ENCODE measurements around the gene SCAI. TPM values are rescaled to one million over a fixed set of nuclear protein-coding genes. Genes with fewer than 3 reads are reported as not detected.
"Not testable (repeated sequence)": the region's sequence is repeated elsewhere in the genome, so short reads cannot be mapped to it uniquely, and the experiment has no call there.

SCAI gene
- polyA plus RNA-seq, 2 donors = 0.89 to 1.2 TPM

DNA sequence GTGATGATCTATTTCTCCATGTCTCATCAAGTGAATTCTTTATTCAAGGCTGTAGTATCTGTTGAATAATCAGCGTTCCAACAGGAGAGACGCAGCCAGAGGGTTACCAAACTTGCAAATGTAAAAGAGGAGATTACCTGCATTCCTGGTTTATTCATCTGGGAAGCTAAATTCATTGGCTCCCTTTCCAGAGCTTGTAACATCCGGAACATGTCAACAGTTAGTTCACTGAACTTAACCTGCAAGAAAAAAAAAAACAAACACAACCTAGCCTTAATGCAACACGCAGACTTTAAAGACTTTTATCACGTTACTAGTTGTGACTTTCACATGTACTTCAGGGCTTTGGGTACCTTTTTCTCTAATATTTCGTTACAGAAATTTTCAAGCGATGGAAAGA, 140.0 kb downstream of the SCAI start:
- no peaks in the 10 kb centered on the region for H3K9me3 ChIP-seq (ENCODE audit: control insufficient read depth in 2 of 2, insufficient read depth in 1 of 2, low read depth in 1 of 2, low read length in 1 of 2)
- no peak overlapping the region for H3K27ac ChIP-seq (ENCODE audit: low read depth in 2 of 2, low read length in 1 of 2)
- no peaks in the 10 kb centered on the region for H3K4me1 ChIP-seq (ENCODE audit: control insufficient read depth in 2 of 2, insufficient read depth in 2 of 2, low read length in 1 of 2)
- no peaks in the 10 kb centered on the region for H3K27me3 ChIP-seq (ENCODE audit: control insufficient read depth in 1 of 2, insufficient read depth in 2 of 2, low read length in 2 of 2)
- no peaks in the 10 kb centered on the region for H3K36me3 ChIP-seq (ENCODE audit: control insufficient read depth in 2 of 2, insufficient read depth in 2 of 2, low read length in 1 of 2)
- WGBS, 2 donors = 92 to 94% methylated on average over 7 of the region's 7 CpGs
- no peak overlapping the region for H3K4me3 ChIP-seq (ENCODE audit: low read depth in 1 of 2, low read length in 2 of 2)

GRCh38 chr9:124983698-124984097, 159.6 kb downstream of the SCAI start:
- H3K4me3 ChIP-seq (ENCODE audit: low read depth in 1 of 2, low read length in 2 of 2) = no peak overlapping the region
- peaks cover 0 to 3% of the 10 kb centered on the region in 2 donors for H3K36me3 ChIP-seq (ENCODE audit: control insufficient read depth in 2 of 2, insufficient read depth in 2 of 2, low read length in 1 of 2)
- no peaks in the 10 kb centered on the region for H3K4me1 ChIP-seq (ENCODE audit: control insufficient read depth in 2 of 2, insufficient read depth in 2 of 2, low read length in 1 of 2)
- H3K27ac ChIP-seq (ENCODE audit: low read depth in 2 of 2, low read length in 1 of 2) = no peak overlapping the region
- no peaks in the 10 kb centered on the region for H3K27me3 ChIP-seq (ENCODE audit: control insufficient read depth in 1 of 2, insufficient read depth in 2 of 2, low read length in 2 of 2)
- WGBS, 2 donors = 95 to 96% methylated on average over 1 of the region's 1 CpG
- H3K9me3 ChIP-seq (ENCODE audit: control insufficient read depth in 2 of 2, insufficient read depth in 1 of 2, low read depth in 1 of 2, low read length in 1 of 2) = no peaks in the 10 kb centered on the region

- Histone ChIP-seq H3K4me1 (ENCODE audit: control insufficient read depth in 2 of 2, insufficient read depth in 2 of 2, low read length in 1 of 2) (no peaks in the 10 kb centered on the region), H3K4me3 (ENCODE audit: low read depth in 1 of 2, low read length in 2 of 2) (no peak overlapping the region), H3K27me3 (ENCODE audit: control insufficient read depth in 1 of 2, insufficient read depth in 2 of 2, low read length in 2 of 2) (no peaks in the 10 kb centered on the region), H3K9me3 (ENCODE audit: control insufficient read depth in 2 of 2, insufficient read depth in 1 of 2, low read depth in 1 of 2, low read length in 1 of 2) (no peaks in the 10 kb centered on the region), H3K27ac (ENCODE audit: low read depth in 2 of 2, low read length in 1 of 2) (no peak overlapping the region), H3K36me3 (ENCODE audit: control insufficient read depth in 2 of 2, insufficient read depth in 2 of 2, low read length in 1 of 2) (peaks cover 0 to 3% of the 10 kb centered on the region in 2 donors)
- 89 to 91% methylated on average over 4 of the region's 4 CpGs for WGBS, 2 donors
These were observed 162.9 kb downstream of the SCAI start for GRCh38 chr9:124980431-124980830.

DNA sequence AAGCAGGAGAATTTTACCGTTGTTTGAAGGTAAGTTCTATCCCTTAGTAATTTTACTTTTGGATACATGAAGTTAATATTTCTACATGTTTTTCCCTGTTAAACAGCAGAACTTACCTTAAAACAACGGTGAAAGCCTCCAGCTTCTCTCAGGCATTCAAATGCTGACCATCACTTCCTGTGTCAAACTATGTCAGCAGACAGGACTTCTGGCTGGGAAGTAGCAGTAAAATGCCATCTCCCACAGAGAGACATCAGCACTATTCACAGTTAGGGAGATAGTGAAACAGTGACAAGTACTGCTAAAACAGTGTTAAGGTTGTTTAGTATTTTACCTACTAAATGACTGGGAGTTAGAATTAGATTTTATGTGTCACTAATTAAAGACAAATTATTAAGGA, 168.2 kb downstream of the SCAI start:
- H3K9me3 ChIP-seq (ENCODE audit: control insufficient read depth in 2 of 2, insufficient read depth in 1 of 2, low read depth in 1 of 2, low read length in 1 of 2) = no peaks in the 10 kb centered on the region
- WGBS, 2 donors = 56 to 62% methylated on average over 2 of the region's 2 CpGs
- no peaks in the 10 kb centered on the region for H3K27me3 ChIP-seq (ENCODE audit: control insufficient read depth in 1 of 2, insufficient read depth in 2 of 2, low read length in 2 of 2)
- no peak overlapping the region for H3K4me3 ChIP-seq (ENCODE audit: low read depth in 1 of 2, low read length in 2 of 2)
- no peak overlapping the region for H3K27ac ChIP-seq (ENCODE audit: low read depth in 2 of 2, low read length in 1 of 2)
- no peaks in the 10 kb centered on the region for H3K4me1 ChIP-seq (ENCODE audit: control insufficient read depth in 2 of 2, insufficient read depth in 2 of 2, low read length in 1 of 2)
- H3K36me3 ChIP-seq (ENCODE audit: control insufficient read depth in 2 of 2, insufficient read depth in 2 of 2, low read length in 1 of 2) = peaks cover 0 to 2% of the 10 kb centered on the region in 2 donors

- H3K9me3 ChIP-seq (ENCODE audit: control insufficient read depth in 2 of 2, insufficient read depth in 1 of 2, low read depth in 1 of 2, low read length in 1 of 2) = no peaks in the 10 kb centered on the region
- H3K36me3 ChIP-seq (ENCODE audit: control insufficient read depth in 2 of 2, insufficient read depth in 2 of 2, low read length in 1 of 2) = peaks cover 0 to 2% of the 10 kb centered on the region in 2 donors
- no peaks in the 10 kb centered on the region for H3K4me1 ChIP-seq (ENCODE audit: control insufficient read depth in 2 of 2, insufficient read depth in 2 of 2, low read length in 1 of 2)
- 93 to 97% methylated on average over 6 of the region's 6 CpGs for WGBS, 2 donors
- H3K27ac ChIP-seq (ENCODE audit: low read depth in 2 of 2, low read length in 1 of 2) = no peak overlapping the region
- no peak overlapping the region for H3K4me3 ChIP-seq (ENCODE audit: low read depth in 1 of 2, low read length in 2 of 2)
- no peaks in the 10 kb centered on the region for H3K27me3 ChIP-seq (ENCODE audit: control insufficient read depth in 1 of 2, insufficient read depth in 2 of 2, low read length in 2 of 2)
These were observed 169.5 kb downstream of the SCAI start for GRCh38 chr9:124973807-124974206.

GRCh38 chr9:124972241-124972770, 171.0 kb downstream of the SCAI start:
- WGBS, 2 donors = 81 to 89% methylated on average over 2 of the region's 2 CpGs
- H3K4me1 ChIP-seq (ENCODE audit: control insufficient read depth in 2 of 2, insufficient read depth in 2 of 2, low read length in 1 of 2) = no peaks in the 10 kb centered on the region

DNA sequence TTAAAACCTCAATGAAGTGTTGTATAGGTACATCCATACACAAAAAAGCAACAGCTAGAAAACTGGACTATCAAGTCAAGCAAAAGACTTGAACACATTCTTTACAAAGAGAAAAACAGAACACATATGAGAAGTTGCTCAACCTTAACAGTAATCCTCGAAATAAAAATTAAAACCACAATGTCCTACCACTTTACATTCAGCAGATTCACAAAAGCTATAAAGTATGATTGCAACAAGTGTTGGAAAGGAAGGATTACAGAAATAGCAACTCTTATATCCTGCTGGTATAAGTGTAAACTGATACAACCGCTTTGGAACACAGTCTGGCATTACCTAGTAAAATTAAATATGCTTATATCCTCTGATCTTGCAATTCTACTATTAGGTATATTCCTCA, 173.9 kb downstream of the SCAI start:
- WGBS, 2 donors = 79 to 86% methylated on average over 2 of the region's 2 CpGs
- H3K27ac ChIP-seq (ENCODE audit: low read depth in 2 of 2, low read length in 1 of 2) = no peak overlapping the region
- no peak overlapping the region for H3K4me3 ChIP-seq (ENCODE audit: low read depth in 1 of 2, low read length in 2 of 2)
- H3K9me3 ChIP-seq (ENCODE audit: control insufficient read depth in 2 of 2, insufficient read depth in 1 of 2, low read depth in 1 of 2, low read length in 1 of 2) = no peaks in the 10 kb centered on the region
- H3K27me3 ChIP-seq (ENCODE audit: control insufficient read depth in 1 of 2, insufficient read depth in 2 of 2, low read length in 2 of 2) = no peaks in the 10 kb centered on the region
- peaks cover 0 to 2% of the 10 kb centered on the region in 2 donors for H3K36me3 ChIP-seq (ENCODE audit: control insufficient read depth in 2 of 2, insufficient read depth in 2 of 2, low read length in 1 of 2)
- no peaks in the 10 kb centered on the region for H3K4me1 ChIP-seq (ENCODE audit: control insufficient read depth in 2 of 2, insufficient read depth in 2 of 2, low read length in 1 of 2)

More at GRCh38 chr9:124972241-124972770, 171.0 kb downstream of the SCAI start:
- no peaks in the 10 kb centered on the region for H3K9me3 ChIP-seq (ENCODE audit: control insufficient read depth in 2 of 2, insufficient read depth in 1 of 2, low read depth in 1 of 2, low read length in 1 of 2)
- H3K27me3 ChIP-seq (ENCODE audit: control insufficient read depth in 1 of 2, insufficient read depth in 2 of 2, low read length in 2 of 2) = no peaks in the 10 kb centered on the region
- H3K36me3 ChIP-seq (ENCODE audit: control insufficient read depth in 2 of 2, insufficient read depth in 2 of 2, low read length in 1 of 2) = peaks cover 0 to 2% of the 10 kb centered on the region in 2 donors
- no peak overlapping the region for H3K4me3 ChIP-seq (ENCODE audit: low read depth in 1 of 2, low read length in 2 of 2)
- H3K27ac ChIP-seq (ENCODE audit: low read depth in 2 of 2, low read length in 1 of 2) = no peak overlapping the region

- H3K4me3 ChIP-seq (ENCODE audit: low read depth in 1 of 2, low read length in 2 of 2) = no peak overlapping the region
These were observed 175.1 kb downstream of the SCAI start for GRCh38 chr9:124968238-124968637.

GRCh38 chr9:124965775-124966568, 177.4 kb downstream of the SCAI start:
- not testable (repeated sequence) for H3K27me3 ChIP-seq (ENCODE audit: control insufficient read depth in 1 of 2, insufficient read depth in 2 of 2, low read length in 2 of 2); H3K9me3 ChIP-seq (ENCODE audit: control insufficient read depth in 2 of 2, insufficient read depth in 1 of 2, low read depth in 1 of 2, low read length in 1 of 2); H3K27ac ChIP-seq (ENCODE audit: low read depth in 2 of 2, low read length in 1 of 2); H3K4me3 ChIP-seq (ENCODE audit: low read depth in 1 of 2, low read length in 2 of 2); H3K4me1 ChIP-seq (ENCODE audit: control insufficient read depth in 2 of 2, insufficient read depth in 2 of 2, low read length in 1 of 2); H3K36me3 ChIP-seq (ENCODE audit: control insufficient read depth in 2 of 2, insufficient read depth in 2 of 2, low read length in 1 of 2)
- 73 to 76% methylated on average over 5 of the region's 5 CpGs for WGBS, 2 donors

More at GRCh38 chr9:124968238-124968637, 175.1 kb downstream of the SCAI start:
- no peaks in the 10 kb centered on the region for H3K9me3 ChIP-seq (ENCODE audit: control insufficient read depth in 2 of 2, insufficient read depth in 1 of 2, low read depth in 1 of 2, low read length in 1 of 2)
- H3K4me1 ChIP-seq (ENCODE audit: control insufficient read depth in 2 of 2, insufficient read depth in 2 of 2, low read length in 1 of 2) = no peaks in the 10 kb centered on the region
- H3K36me3 ChIP-seq (ENCODE audit: control insufficient read depth in 2 of 2, insufficient read depth in 2 of 2, low read length in 1 of 2) = no peaks in the 10 kb centered on the region
- no peaks in the 10 kb centered on the region for H3K27me3 ChIP-seq (ENCODE audit: control insufficient read depth in 1 of 2, insufficient read depth in 2 of 2, low read length in 2 of 2)
- no peak overlapping the region for H3K27ac ChIP-seq (ENCODE audit: low read depth in 2 of 2, low read length in 1 of 2)
- 92 to 96% methylated on average over 9 of the region's 9 CpGs for WGBS, 2 donors

GRCh38 chr9:124964604-124965003, 178.7 kb downstream of the SCAI start:
- H3K4me1 ChIP-seq (ENCODE audit: control insufficient read depth in 2 of 2, insufficient read depth in 2 of 2, low read length in 1 of 2) = no peaks in the 10 kb centered on the region
- H3K4me3 ChIP-seq (ENCODE audit: low read depth in 1 of 2, low read length in 2 of 2) = no peak overlapping the region
- 67 to 78% methylated on average over 2 of the region's 2 CpGs for WGBS, 2 donors
- H3K27ac ChIP-seq (ENCODE audit: low read depth in 2 of 2, low read length in 1 of 2) = no peak overlapping the region
- H3K36me3 ChIP-seq (ENCODE audit: control insufficient read depth in 2 of 2, insufficient read depth in 2 of 2, low read length in 1 of 2) = no peaks in the 10 kb centered on the region
- H3K9me3 ChIP-seq (ENCODE audit: control insufficient read depth in 2 of 2, insufficient read depth in 1 of 2, low read depth in 1 of 2, low read length in 1 of 2) = no peaks in the 10 kb centered on the region
- no peaks in the 10 kb centered on the region for H3K27me3 ChIP-seq (ENCODE audit: control insufficient read depth in 1 of 2, insufficient read depth in 2 of 2, low read length in 2 of 2)

Measured in esophagus (tissue), 2 donors.